BJ (cell line): Measurements from ENCODE around the gene RAB40C. TPM values are rescaled to one million over a fixed set of nuclear protein-coding genes. Genes with fewer than 3 reads are reported as not detected.

ENCODE experiments used
- CTCF ChIA-PET: fragments of 350-600 bp; formaldehyde crosslinking; extraction: SDS; loops from one replicate; lab custom pipeline; 2021; ENCODE audit warnings: antibody characterized with exemption, inconsistent platforms; lab: Yijun Ruan, JAX
- POLR2A ChIA-PET: fragments of 300-600 bp; sonication (Branson Sonifier 250); formaldehyde crosslinking; extraction: SDS; loops from one replicate; lab custom pipeline; 2021; ENCODE audit warnings: antibody characterized with exemption; lab: Charles Lee
- DNase-seq: peaks from one replicate; pipeline ENCODE4 v3.0.0-alpha.2; 2011; ENCODE audit warnings: low read depth
- H3K27me3 ChIP-seq: 2 replicates; pipeline ENCODE4 v1.6.0; 2011; ENCODE audit warnings: low read length; ENCODE audit not compliant: control insufficient read depth, insufficient read depth
- H3K36me3 ChIP-seq: 2 replicates; pipeline ENCODE4 v1.5.1; 2011; ENCODE audit warnings: low read length; ENCODE audit not compliant: control insufficient read depth, insufficient read depth
- H3K4me3 ChIP-seq: 2 replicates; pipeline ENCODE4 v1.5.1; 2011; ENCODE audit warnings: low read depth, mild to moderate bottlenecking, control low read depth, low read length
- CTCF ChIP-seq: IDR thresholded peaks from 2 replicates; pipeline ENCODE4 v1.5.1; 2011; ENCODE audit warnings: low read depth, mild to moderate bottlenecking, control low read depth, inconsistent platforms, low read length, moderate library complexity; ENCODE audit not compliant: insufficient read depth
- polyA plus RNA-seq: library from polyadenylated mRNA; depleted of rRNA; stranded (reverse); fragments of >200 nt; gene quantifications from 2 replicates; pipeline ENCODE4 v1.2.3, GENCODE V29; 2011

Gene RAB40C
- polyA plus RNA-seq, 1 experiment: 7.6 TPM

- DNase-seq: no peak
- Histone ChIP-seq H3K36me3 (peaks cover 3% of the 10 kb centered on the region), H3K27me3 (no peaks in the 10 kb centered on the region), H3K4me3 (no peak overlapping the region)
- ChIA-PET CTCF (interaction anchor here (1.3 kb wide), 1 partner anchor 14 kb away, joined by 3 read pairs; no protein-coding TSS in a partner anchor), POLR2A (no interaction called here)
- TF ChIP-seq CTCF: no peak
These were observed 56.2 kb downstream of the RAB40C start for GRCh38 chr16:645852-646678.

GRCh38 chr16:646679-647172 lies 56.9 kb downstream of the RAB40C start:
- no peaks in the 10 kb centered on the region for H3K27me3 ChIP-seq
- no peak overlapping the region for H3K4me3 ChIP-seq
- ChIA-PET POLR2A (no interaction called here), CTCF (interaction anchor here (1.3 kb wide), 1 partner anchor 14 kb away, joined by 3 read pairs; no protein-coding TSS in a partner anchor)
- TF ChIP-seq CTCF: no peak
- no peak for DNase-seq
- H3K36me3 ChIP-seq: peaks cover 3% of the 10 kb centered on the region

GRCh38 chr16:647173-647902 lies 57.5 kb downstream of the RAB40C start:
- no peak for TF ChIP-seq CTCF
- CTCF ChIA-PET: interaction anchor here (0.6 to 1.5 kb wide), 2 partner anchors 14 kb away, joined by 4 to 6 read pairs; no protein-coding TSS in a partner anchor

GRCh38 chr16:648071-648780 lies 58.4 kb downstream of the RAB40C start:
- Histone ChIP-seq H3K36me3 (peaks cover 5% of the 10 kb centered on the region), H3K4me3 (peak overlapping the region; percentile 68), H3K27me3 (no peaks in the 10 kb centered on the region)
- TF ChIP-seq CTCF: peak; percentile 52
- no peak for DNase-seq
- ChIA-PET POLR2A (no interaction called here), CTCF (interaction anchor here (0.6 to 1.5 kb wide), 3 partner anchors 13 to 17 kb away, joined by 3 to 6 read pairs (median 4); no protein-coding TSS in a partner anchor)

More at GRCh38 chr16:647173-647902, 57.5 kb downstream of the RAB40C start:
- POLR2A ChIA-PET: no interaction called here
- H3K36me3 ChIP-seq: peaks cover 3% of the 10 kb centered on the region
- no peak overlapping the region for H3K4me3 ChIP-seq
- no peak for DNase-seq
- no peaks in the 10 kb centered on the region for H3K27me3 ChIP-seq
